Lower lobe of right lung (tissue), 2 donors: ENCODE results near the gene SLC24A3. TPM values are rescaled to one million over a fixed set of nuclear protein-coding genes. Genes with fewer than 3 reads are reported as not detected.

Experiments used
- ATAC-seq, 2 donors: fragments of 200-7000 bp; cut with Tn5 transposase; one replicate each; pipeline ENCODE4 v1.9.1; 2020 to 2022; ENCODE audit warnings: mild to moderate bottlenecking in 2 of 2, moderate library complexity in 2 of 2
- DNase-seq: peaks from one replicate; pipeline ENCODE4 v3.0.0-alpha.2; 2020
- H3K27ac ChIP-seq: fragments of 200-600 bp; one replicate; pipeline ENCODE4 v1.8.0; 2022
- H3K27me3 ChIP-seq: fragments of 200-600 bp; one replicate; pipeline ENCODE4 v1.8.0; 2022; ENCODE audit warnings: low read depth
- H3K36me3 ChIP-seq: fragments of 200-600 bp; one replicate; pipeline ENCODE4 v1.8.0; 2022; ENCODE audit warnings: mild to moderate bottlenecking
- H3K4me1 ChIP-seq: fragments of 200-600 bp; one replicate; pipeline ENCODE4 v1.8.0; 2022
- H3K4me3 ChIP-seq: fragments of 200-600 bp; one replicate; pipeline ENCODE4 v1.8.0; 2022; ENCODE audit warnings: mild to moderate bottlenecking
- H3K9me3 ChIP-seq: fragments of 200-600 bp; one replicate; pipeline ENCODE4 v1.8.0; 2022
- CTCF ChIP-seq: fragments of 200-600 bp; IDR thresholded peaks from one replicate; pipeline ENCODE4 v1.8.0; 2022; ENCODE audit warnings: antibody characterized with exemption, mild to moderate bottlenecking
- intact Hi-C: fragments of 100-400 bp; cut with DNase I; formaldehyde crosslinking; loops from one replicate; pipeline ENCODE4 v1.11.0; 2022
- total RNA-seq: library from RNA; stranded (reverse); fragmentation: NEBNext Ultra II Directional; extraction: Animal tissue kit (Norgen Biotek cat#: 25700); gene quantifications from one replicate; pipeline ENCODE4 v1.2.1, GENCODE V29; 2021
- donor health status: DM: no; HTN: yes; CAD: no; lungs with severe emphysema.

SLC24A3 gene
- total RNA-seq, 1 donor from 2014 or later = 7.9 TPM

DNA sequence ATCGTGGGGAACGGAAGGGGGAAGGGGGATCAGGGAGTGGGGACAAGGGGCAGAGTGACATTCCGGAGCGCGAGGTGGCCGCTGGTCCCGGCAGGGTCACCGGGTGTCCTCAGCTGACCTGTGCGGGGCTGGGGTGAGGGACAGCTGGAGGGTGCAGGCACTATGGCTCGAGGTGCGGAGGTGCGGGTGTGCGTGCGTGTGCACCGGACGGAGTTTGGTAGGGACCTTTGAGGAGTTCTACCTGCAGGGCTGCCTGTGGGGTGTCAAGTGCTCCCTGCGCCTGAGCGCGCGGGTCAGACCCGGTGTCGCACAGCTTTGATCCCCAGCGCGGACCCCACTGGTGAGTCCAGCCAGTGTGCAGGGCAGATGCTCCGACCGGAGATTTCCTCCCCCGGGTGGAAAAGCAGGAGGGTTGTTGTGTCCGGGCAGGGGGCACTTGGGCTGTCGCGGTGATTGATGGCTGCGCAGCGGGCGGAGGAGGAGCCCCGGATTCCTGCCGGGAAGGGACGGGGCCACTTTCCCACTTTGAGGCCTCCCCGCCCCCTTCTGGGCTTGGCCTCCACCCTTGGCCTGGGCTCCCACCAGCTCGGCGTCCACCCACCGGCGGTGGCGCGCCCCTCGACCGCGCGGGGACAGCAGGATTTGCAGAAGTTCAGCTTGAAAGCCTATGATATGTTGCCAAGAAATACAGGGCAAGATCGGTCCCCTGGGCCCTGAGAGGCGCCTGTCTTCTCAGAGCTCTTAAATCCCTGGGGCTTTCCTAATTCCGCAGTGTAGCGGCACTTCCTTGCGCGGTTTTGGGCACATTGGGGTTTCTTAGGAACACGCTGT is 546.3 kb downstream of the SLC24A3 start:
- intact Hi-C loops = no loop called here
- DNase-seq (peak; percentile 86), ATAC-seq (peak; percentile 69 to 74)
- Histone ChIP-seq H3K4me3 (peak overlapping the region; percentile 88), H3K27ac (peak overlapping the region; percentile 94), H3K9me3 (no peaks in the 10 kb centered on the region), H3K36me3 (no peaks in the 10 kb centered on the region), H3K27me3 (no peaks in the 10 kb centered on the region), H3K4me1 (peaks cover 42% of the 10 kb centered on the region)
- no peak for TF ChIP-seq CTCF

GRCh38 chr20:19760371-19760721 is 547.9 kb downstream of the SLC24A3 start:
- ATAC-seq (no peak), DNase-seq (no peak)
- TF ChIP-seq CTCF = no peak
- Histone ChIP-seq H3K4me3 (no peak overlapping the region), H3K27me3 (no peaks in the 10 kb centered on the region), H3K9me3 (no peaks in the 10 kb centered on the region), H3K36me3 (no peaks in the 10 kb centered on the region), H3K27ac (peak overlapping the region; percentile 58), H3K4me1 (peaks cover 42% of the 10 kb centered on the region)
- intact Hi-C loops = no loop called here

- no peak for TF ChIP-seq CTCF
- no peak overlapping the region for H3K4me3 ChIP-seq
- H3K27ac ChIP-seq = no peak overlapping the region
- DNase-seq = no peak
- no peak for ATAC-seq
- H3K9me3 ChIP-seq = no peaks in the 10 kb centered on the region
- peaks cover 42% of the 10 kb centered on the region for H3K4me1 ChIP-seq
- no peaks in the 10 kb centered on the region for H3K36me3 ChIP-seq
- H3K27me3 ChIP-seq = no peaks in the 10 kb centered on the region
- intact Hi-C loops = no loop called here
These were observed 548.9 kb downstream of the SLC24A3 start for GRCh38 chr20:19761326-19761725.

DNA sequence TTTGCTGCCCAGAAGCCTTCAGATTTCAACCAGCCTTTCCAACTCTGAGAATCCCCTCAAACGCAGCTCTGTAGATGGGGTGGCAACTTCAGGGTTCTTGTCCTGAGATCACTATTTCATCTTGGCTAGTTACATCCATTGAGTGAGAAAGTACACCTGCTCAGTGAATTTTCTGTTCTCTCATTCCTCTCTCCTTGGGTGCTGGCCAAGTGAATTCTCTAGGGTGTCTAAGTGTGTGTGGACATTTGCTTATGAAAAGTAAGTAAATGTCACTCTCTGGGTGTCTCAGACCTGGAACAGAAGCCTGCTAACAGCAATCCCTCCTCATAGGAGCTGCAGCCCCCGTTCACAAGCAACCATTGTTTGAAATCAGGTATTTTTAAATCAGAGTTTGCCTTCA is 549.4 kb downstream of the SLC24A3 start:
- H3K4me1 ChIP-seq = peaks cover 38% of the 10 kb centered on the region
- TF ChIP-seq CTCF = no peak
- H3K4me3 ChIP-seq = no peak overlapping the region
- no peak overlapping the region for H3K27ac ChIP-seq
- DNase-seq (no peak), ATAC-seq (no peak)
- intact Hi-C loops = no loop called here
- no peaks in the 10 kb centered on the region for H3K36me3 ChIP-seq
- H3K27me3 ChIP-seq = no peaks in the 10 kb centered on the region
- H3K9me3 ChIP-seq = no peaks in the 10 kb centered on the region

DNA sequence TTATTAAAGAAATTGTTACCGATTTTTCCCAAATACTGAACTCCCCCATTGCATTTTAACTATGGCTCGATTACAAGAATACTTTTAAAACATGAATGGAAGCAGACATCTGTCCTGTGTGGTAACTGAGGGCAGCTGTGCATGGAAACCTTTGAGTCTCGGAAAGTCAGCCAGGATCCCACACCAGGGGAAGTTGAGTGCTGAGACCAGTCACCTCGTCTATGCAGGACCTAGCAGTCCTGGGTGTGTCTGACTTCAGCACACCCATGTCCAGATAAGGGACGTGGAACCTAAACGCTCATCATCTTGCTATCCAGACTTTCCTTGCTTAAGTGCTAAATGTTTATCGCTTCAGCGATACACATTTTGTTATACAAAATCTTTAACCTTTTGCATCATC is 551.8 kb downstream of the SLC24A3 start:
- DNase-seq (no peak), ATAC-seq (no peak)
- peaks cover 31% of the 10 kb centered on the region for H3K4me1 ChIP-seq
- no peak for TF ChIP-seq CTCF
- H3K9me3 ChIP-seq = no peaks in the 10 kb centered on the region
- H3K27me3 ChIP-seq = no peaks in the 10 kb centered on the region
- no peak overlapping the region for H3K4me3 ChIP-seq
- no peaks in the 10 kb centered on the region for H3K36me3 ChIP-seq
- no peak overlapping the region for H3K27ac ChIP-seq
- intact Hi-C loops = no loop called here
